Upper lobe of right lung (tissue), 1 donor: Measurements from ENCODE around the gene NCKAP5. TPM values are rescaled to one million over a fixed set of nuclear protein-coding genes. Genes with fewer than 3 reads are reported as not detected.

ENCODE experiments used
- ATAC-seq: fragments of 200-7000 bp; cut with Tn5 transposase; one replicate; pipeline ENCODE4 v1.9.1; 2020; ENCODE audit warnings: mild to moderate bottlenecking, moderate library complexity
- DNase-seq: peaks from one replicate; pipeline ENCODE4 v3.0.0-alpha.2; 2020
- H3K27ac ChIP-seq: fragments of 200-600 bp; one replicate; pipeline ENCODE4 v1.8.0; 2022
- H3K27me3 ChIP-seq: fragments of 200-600 bp; one replicate; pipeline ENCODE4 v1.8.0; 2022; ENCODE audit warnings: mild to moderate bottlenecking
- H3K36me3 ChIP-seq: fragments of 200-600 bp; one replicate; pipeline ENCODE4 v1.8.0; 2022
- H3K4me1 ChIP-seq: fragments of 200-600 bp; one replicate; pipeline ENCODE4 v1.8.0; 2022
- H3K4me3 ChIP-seq: fragments of 200-600 bp; one replicate; pipeline ENCODE4 v1.8.0; 2022; ENCODE audit warnings: mild to moderate bottlenecking
- H3K9me3 ChIP-seq: fragments of 200-600 bp; one replicate; pipeline ENCODE4 v1.8.0; 2022
- CTCF ChIP-seq: fragments of 200-600 bp; IDR thresholded peaks from one replicate; pipeline ENCODE4 v1.8.0; 2022; ENCODE audit warnings: antibody characterized with exemption
- intact Hi-C: fragments of 100-400 bp; cut with DNase I; formaldehyde crosslinking; loops from one replicate; pipeline ENCODE4 v1.11.0; 2022
- total RNA-seq: library from RNA; stranded (reverse); fragmentation: NEBNext Ultra II Directional; extraction: Animal tissue kit (Norgen Biotek cat#: 25700); gene quantifications from one replicate; pipeline ENCODE4 v1.2.1, GENCODE V29; 2021
- donor health status: DM: no; HTN: yes; CAD: no; lungs with severe emphysema.

Gene NCKAP5
- total RNA-seq, 1 donor from 2014 or later: 40.8 TPM

DNA sequence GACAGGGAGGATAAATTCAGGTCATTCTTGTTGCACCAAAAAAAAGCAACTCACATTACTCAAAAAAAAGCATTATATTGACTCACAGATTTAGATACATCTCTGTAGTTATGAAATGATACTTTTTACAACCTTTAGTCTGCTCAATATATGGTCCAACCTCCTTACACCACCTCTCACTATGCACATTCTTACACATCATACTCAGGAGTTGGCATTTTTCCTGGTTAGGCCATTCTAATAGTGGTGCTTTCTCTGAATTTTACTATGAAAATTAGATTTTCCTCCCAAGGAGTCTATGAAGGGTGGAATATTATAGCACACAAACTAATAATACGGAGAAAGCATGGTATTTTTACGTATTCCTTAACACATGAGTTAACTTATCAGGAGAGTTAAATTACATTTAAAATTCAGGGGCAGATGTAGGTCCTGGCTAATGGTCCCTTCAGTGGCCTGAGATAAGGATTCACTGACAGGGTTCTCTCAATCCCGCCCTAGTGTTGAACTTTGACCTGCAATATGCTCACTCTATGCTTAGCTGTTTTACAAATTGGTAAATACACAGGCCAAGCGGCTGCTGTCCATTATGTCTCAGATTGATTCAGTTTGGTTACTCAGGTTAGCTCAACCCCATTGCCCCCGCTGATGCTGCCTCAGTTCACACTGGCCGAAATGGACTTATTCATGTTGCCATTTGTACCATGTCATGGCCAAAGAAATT, 153.6 kb downstream of the NCKAP5 start:
- Histone ChIP-seq H3K4me1 (no peaks in the 10 kb centered on the region), H3K27ac (no peak overlapping the region), H3K4me3 (no peak overlapping the region), H3K27me3 (no peaks in the 10 kb centered on the region), H3K36me3 (no peaks in the 10 kb centered on the region), H3K9me3 (no peaks in the 10 kb centered on the region)
- TF ChIP-seq CTCF: no peak
- no peak for ATAC-seq
- no peak for DNase-seq
- intact Hi-C loops: no loop called here

DNA sequence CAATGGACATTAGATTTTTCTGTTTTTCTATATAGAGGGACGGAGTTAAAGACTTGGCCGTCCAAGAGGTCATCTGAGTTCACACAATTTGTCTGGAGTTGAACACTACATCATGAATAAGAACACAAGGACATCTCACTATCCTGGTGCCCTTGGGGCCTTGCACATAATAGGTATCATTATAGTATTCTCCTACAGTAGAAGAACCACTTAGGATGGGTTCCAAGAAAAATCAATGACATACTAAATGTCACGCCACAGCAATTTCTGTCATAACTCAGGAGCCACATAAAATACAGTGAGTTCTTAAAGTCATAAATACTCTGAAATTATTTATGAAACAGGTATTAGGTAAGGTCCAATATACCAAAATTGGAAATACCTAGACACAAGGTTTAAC, 154.4 kb downstream of the NCKAP5 start:
- no peak for DNase-seq

DNA sequence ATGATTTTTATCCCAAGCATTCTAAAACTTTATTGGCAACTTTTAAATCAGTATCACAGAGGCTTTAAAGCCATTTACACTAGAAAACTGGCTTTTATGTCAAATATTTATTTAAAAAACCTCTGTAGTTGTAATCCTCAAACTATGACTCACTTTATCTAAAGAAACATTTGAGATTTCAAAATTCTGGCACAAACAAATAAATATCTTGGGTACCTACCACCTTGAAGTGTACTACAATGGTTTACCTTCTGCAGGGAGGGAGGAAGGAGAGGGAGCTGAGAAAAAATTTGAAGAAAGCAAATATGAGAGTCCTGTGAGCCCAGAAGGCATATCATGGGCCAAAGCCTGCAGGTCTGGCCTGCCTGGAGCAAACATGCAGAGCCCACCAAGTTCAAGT, 155.6 kb downstream of the NCKAP5 start:
- Histone ChIP-seq H3K27ac (no peak overlapping the region), H3K36me3 (no peaks in the 10 kb centered on the region), H3K9me3 (no peaks in the 10 kb centered on the region), H3K4me1 (no peaks in the 10 kb centered on the region), H3K4me3 (no peak overlapping the region), H3K27me3 (no peaks in the 10 kb centered on the region)
- DNase-seq: no peak
- no peak for TF ChIP-seq CTCF
- peak; percentile 57 for ATAC-seq
- intact Hi-C loops: no loop called here

More for the DNA sequence above, 154.4 kb downstream of the NCKAP5 start:
- TF ChIP-seq CTCF: no peak
- H3K27ac ChIP-seq: no peak overlapping the region
- no peak overlapping the region for H3K4me3 ChIP-seq
- no peaks in the 10 kb centered on the region for H3K4me1 ChIP-seq
- H3K36me3 ChIP-seq: no peaks in the 10 kb centered on the region
- intact Hi-C loops: no loop called here
- H3K27me3 ChIP-seq: no peaks in the 10 kb centered on the region
- no peak for ATAC-seq
- H3K9me3 ChIP-seq: no peaks in the 10 kb centered on the region

- DNase-seq: no peak
These were observed 156.4 kb downstream of the NCKAP5 start for GRCh38 chr2:133411857-133412256.

DNA sequence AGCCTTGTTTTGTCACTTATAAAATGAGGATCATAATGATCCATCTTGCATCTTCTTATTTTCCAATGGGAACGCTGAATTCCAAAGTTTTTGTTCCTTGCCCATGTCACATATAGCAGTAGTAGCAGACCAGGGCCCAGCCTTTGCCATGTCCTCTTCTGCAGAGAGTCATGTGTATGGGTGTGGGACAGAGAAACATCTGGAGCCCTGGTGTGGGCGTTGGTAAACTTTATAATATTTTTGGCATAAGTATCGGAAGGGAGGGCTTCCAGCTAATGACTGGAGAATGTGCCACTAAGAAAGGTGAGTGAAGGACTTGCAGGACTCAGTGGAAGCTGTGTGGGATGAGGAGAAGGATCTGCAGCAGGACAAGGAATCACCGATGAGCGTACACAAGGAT, 157.2 kb downstream of the NCKAP5 start:
- intact Hi-C loops: no loop called here
- H3K27me3 ChIP-seq: no peaks in the 10 kb centered on the region

More at GRCh38 chr2:133411857-133412256, 156.4 kb downstream of the NCKAP5 start:
- no peak for ATAC-seq
- no peak overlapping the region for H3K27ac ChIP-seq
- H3K36me3 ChIP-seq: no peaks in the 10 kb centered on the region
- intact Hi-C loops: no loop called here
- H3K4me1 ChIP-seq: no peaks in the 10 kb centered on the region
- no peak overlapping the region for H3K4me3 ChIP-seq
- no peaks in the 10 kb centered on the region for H3K27me3 ChIP-seq
- no peak for TF ChIP-seq CTCF
- no peaks in the 10 kb centered on the region for H3K9me3 ChIP-seq

More for the DNA sequence above, 157.2 kb downstream of the NCKAP5 start:
- H3K27ac ChIP-seq: no peak overlapping the region
- DNase-seq: no peak
- no peak for TF ChIP-seq CTCF
- H3K36me3 ChIP-seq: no peaks in the 10 kb centered on the region
- H3K4me1 ChIP-seq: no peaks in the 10 kb centered on the region
- H3K4me3 ChIP-seq: no peak overlapping the region
- no peak for ATAC-seq
- no peaks in the 10 kb centered on the region for H3K9me3 ChIP-seq
